Stimulated activated CD8-positive, alpha-beta memory T cell treated with anti-CD3 and anti-CD28 coated beads, Interleukin-7, amount 100 ng/mL, for 4 hours (primary cell): Measurements from ENCODE around the gene CACNB4.
"Not testable (repeated sequence)": the region's sequence is repeated elsewhere in the genome, so short reads cannot be mapped to it uniquely, and the experiment has no call there.

Experiments used
- DNase-seq, 2 donors: peaks; one replicate each; pipeline ENCODE4 v3.0.0-alpha.2; 2020; ENCODE audit warnings: low read depth in 2 of 2

The CACNB4 gene

GRCh38 chr2:151905963-151906632 is 192.7 kb downstream of the CACNB4 start:
- DNase-seq, result no peak

DNA sequence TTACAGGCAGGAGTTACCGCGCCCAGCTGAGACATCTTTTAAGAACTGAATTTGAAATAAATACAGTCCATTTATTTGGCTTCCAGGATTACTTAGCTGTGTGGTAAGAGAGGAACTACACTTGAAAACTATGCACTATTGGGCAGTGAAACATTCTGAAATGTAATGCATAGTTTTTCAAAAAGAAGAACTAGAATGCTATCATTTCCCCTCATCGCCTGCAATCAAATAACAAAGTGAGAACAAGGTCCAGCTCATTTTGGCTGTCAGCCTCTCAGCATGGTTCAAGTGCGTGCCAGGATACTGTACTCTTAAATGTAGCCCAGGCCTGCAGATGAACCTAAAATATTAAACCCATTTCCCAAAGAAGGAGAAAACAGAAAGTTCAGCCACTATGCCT is 194.0 kb downstream of the CACNB4 start:
- no peak for DNase-seq

- no peak for DNase-seq
These were observed 194.8 kb downstream of the CACNB4 start for GRCh38 chr2:151904021-151904420.

DNA sequence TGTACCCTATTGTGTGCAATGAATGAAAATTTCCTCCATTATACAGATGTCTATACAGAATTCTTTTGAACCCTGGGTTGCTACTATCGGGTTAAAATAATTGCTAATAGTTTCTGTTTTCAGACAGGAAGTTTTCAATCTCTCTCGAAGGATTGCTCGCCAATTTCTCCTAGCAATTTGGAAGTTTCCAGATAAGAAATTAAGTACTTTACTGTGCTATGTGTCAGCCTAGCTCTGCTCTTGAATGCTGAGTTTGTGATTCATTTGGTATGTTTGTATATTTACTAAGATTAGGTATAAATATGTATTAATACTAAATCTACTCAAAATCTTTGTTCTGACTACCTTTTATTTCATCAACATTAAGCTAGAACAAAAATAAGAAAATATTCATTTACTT is 196.0 kb downstream of the CACNB4 start:
- no peak for DNase-seq

- DNase-seq, result no peak
These were observed 198.5 kb downstream of the CACNB4 start for GRCh38 chr2:151900331-151900730.

- no peak for DNase-seq
These were observed 199.7 kb downstream of the CACNB4 start for GRCh38 chr2:151899156-151899555.

GRCh38 chr2:151891566-151892194 is 207.2 kb downstream of the CACNB4 start:
- no peak for DNase-seq

GRCh38 chr2:151887164-151887563 is 211.7 kb downstream of the CACNB4 start:
- no peak for DNase-seq

DNA sequence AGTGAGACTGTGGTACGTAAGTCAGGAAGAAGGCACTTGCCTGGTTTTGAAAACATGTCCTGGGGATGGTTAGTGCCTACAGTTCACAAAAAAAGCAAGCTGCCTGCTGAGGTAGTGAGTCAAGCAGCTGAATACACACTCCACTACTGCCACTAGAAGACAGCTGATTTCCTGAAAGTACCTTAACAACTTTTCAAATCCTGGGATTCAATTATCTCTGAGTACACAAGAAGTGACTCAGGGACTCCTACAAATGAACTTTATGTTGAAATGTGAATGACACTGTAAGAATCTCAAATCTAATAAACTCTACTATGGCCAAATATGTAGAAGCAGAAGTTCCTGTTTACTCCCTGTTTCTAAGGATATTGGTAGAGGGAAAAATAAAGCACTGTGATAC is 212.6 kb downstream of the CACNB4 start:
- DNase-seq, result no peak

DNA sequence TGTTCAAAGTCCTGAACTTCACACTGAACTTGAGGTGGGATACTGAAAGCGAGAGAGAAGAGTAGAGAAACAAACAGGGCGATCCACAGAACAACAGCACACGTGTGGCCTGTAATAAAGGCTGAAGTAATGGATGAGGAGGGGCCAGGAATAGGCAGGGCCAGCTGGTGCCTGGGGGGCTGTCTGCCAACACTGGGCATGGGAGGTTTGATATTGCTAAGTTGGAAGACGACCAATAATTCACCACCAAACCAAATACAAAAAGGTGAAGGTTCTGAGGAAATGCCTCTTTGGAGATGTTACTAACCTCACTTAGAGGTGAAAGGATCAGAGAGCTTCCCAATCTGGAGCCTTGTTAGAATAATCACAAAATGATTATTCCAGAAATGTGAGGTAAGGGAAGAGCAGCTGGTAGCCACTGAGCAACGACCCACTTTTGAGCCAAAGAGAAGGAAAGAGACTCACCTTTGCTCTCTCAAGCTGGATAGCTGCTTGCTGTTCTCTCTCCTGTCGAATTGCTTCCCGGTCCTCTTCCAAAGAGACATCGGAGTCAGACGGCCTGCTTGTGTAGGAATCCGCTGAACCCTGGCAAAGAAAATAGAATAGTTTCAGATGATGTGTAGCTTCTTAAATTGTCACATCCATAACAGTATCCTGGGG is 215.9 kb downstream of the CACNB4 start:
- DNase-seq, result no peak

GRCh38 chr2:151881342-151881741 is 217.5 kb downstream of the CACNB4 start:
- DNase-seq, result no peak

DNA sequence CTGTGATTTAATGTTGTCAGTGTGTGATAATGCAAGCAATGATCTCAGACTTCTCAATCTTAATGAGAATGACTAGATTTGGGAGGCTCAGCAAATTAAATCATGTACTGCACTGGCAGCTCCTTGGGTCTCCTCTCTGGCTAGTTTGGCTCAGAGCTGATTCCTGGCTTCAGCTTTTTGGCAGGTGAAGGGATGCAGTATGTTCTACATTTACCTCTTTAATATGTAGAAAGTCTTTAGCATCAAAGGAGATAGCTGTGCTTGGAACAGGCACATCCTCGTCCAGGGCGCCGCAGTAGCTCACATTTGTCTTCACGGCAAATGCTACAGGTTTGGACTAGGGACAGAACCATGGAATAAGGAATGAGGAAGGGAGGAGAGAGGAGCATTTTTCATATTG is 218.3 kb downstream of the CACNB4 start:
- no peak for DNase-seq

- no peak for DNase-seq
These were observed 219.9 kb downstream of the CACNB4 start for GRCh38 chr2:151878655-151879563.

DNA sequence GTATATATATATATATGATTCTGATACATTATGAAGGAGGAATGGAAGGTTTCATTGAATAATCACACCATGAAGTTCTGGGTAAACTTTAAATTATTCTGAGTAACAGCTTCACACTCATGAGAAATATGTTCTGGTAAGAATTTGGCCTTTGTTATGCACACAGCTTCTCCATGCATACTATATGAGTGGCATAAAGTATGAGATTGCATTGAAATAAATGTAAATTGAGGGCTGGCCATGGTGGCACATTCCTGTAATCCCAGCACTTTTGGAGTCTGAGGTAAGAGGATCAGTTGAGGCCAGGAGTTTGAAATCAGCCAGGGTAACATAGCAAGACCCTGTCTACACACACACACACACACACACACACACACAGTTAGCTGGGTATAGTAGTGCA is 220.6 kb downstream of the CACNB4 start:
- no peak for DNase-seq

DNA sequence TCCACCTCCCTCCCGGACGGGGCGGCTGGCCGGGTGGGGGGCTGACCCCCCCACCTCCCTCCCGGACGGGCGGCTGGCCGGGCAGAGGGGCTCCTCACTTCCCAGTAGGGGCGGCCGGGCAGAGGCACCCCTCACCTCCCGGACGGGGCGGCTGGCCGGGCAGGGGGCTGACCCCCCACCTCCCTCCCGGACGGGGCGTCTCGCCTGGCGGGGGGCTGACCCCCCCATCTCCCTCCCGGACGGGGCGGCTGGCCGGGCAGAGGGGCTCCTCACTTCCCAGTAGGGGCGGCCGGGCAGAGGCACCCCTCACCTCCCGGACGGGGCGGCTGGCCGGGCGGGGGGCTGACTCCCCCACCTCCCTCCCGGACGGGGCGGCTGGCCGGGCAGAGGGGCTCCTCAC is 223.2 kb downstream of the CACNB4 start:
- DNase-seq, result not testable (repeated sequence)

GRCh38 chr2:151872463-151872862 is 226.4 kb downstream of the CACNB4 start:
- DNase-seq, result no peak

DNA sequence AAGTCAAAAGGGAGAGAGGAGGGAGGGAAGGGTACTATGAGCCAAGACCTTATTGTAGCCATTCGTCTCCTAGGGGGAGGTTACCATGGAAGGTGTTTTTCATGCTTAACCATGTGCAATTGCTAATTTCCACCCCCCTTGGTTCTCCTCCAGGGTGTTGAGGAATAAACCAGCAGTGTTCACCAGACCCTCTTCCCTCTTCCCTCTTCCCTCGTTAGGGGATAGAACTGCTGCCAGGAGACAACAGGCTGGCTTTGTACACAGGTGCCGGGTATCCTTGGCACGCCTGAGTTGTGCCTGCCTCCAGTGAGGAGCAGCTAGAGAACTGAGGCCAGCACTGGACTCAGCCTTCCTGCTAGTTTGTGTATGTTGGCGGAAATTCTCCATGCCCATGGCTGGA is 229.6 kb downstream of the CACNB4 start:
- DNase-seq, result no peak

DNA sequence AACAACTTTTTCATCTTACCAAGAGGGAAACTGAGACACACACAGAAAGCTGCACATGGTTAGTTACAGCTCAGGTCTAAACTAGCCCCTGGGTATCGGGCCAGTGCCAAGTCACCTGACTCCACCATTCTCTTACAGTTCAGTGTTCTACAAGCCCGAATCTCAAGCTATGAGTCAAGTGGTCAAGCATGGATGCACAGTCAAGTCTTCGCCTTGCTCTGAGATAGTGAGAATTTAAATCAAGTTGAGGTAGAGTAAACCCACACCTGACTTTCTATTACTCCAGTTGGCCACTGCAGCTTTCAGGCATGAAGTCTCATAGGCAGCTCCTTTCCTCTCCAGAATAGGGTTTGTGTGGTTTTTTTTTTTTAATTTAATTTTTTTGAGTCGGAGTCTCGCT is 236.1 kb downstream of the CACNB4 start:
- no peak for DNase-seq

DNA sequence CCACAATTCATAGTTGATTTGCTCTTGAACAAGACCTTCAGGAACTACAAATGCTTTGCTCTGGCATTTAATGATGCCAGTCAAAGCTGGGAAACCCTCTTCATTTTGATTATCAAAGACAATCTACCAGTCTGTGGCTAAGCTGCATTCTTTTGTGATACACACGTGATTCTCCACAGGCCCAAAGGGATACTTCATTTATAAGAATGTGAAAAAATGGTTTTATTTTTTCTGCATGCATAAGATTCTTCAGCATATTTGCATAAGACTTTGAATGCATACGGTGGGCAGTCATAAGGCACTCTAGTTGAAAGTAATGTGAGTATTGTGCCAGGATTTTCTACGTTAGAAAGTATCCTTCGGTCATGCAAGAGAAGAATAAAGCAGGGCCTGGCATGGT is 237.7 kb downstream of the CACNB4 start:
- DNase-seq, result no peak

DNA sequence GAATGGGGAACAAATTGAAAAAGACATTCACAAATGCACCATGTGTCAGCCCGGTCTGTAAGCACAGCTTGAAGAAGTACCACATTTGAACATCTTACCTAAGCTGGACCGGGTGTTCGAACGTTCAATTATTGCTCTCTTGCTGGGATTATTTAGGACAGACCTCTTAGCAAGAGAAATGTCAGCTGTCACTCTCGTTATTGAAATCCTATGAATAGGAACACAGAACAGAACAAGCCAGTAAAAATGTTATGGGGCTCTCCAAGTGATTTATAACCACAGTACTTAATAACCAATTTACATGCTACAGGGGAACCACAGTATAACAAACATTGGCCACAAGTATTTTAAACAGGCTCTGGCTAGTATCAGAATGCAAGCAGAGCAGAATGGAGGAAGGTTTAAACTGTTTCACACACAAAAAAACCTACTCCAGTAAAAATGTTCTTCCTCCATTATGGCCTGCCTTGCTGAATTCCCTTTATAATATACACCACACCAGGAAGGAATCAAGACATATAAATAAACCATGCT is 238.2 kb downstream of the CACNB4 start:
- no peak for DNase-seq

DNA sequence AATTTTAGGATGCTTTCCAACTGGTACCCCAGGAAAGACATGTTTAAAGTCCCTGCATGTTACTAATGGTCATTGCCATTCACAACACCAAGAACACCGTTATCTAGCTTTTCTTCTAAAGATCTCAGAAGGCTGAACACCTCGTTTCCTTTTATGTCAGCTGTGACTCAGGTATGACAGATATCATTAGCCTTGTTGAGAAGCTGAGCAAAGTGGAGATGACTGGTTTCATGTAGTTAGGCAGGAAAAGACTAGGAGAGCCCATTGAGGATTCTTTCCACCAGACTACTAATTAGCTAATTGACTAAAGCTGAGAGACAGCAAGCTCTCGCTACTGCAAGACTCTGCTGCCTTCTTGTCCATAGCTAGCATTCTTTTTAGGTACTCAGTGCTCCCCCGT is 238.6 kb downstream of the CACNB4 start:
- no peak for DNase-seq

GRCh38 chr2:151857650-151858049 is 241.2 kb downstream of the CACNB4 start:
- DNase-seq, result no peak
